OCI-LY3 (cell line): ENCODE results near the gene TRIM7.

Experiments
- CTCF ChIP-seq: fragments of 200-600, 300-600 bp; sonication (generic); IDR thresholded peaks from 2 replicates; pipeline ENCODE4 v1.5.1; 2014; ENCODE audit warnings: antibody characterized with exemption, low read length, low read depth
- EZH2phosphoT487 ChIP-seq: fragments of 200-600 bp; shearing (Covaris generic); IDR thresholded peaks from 2 replicates; pipeline ENCODE4 v1.6.1; 2018; ENCODE audit warnings: antibody characterized with exemption, mixed run types, low read depth

- TF ChIP-seq CTCF (peak; percentile 32), EZH2phosphoT487 (no peak)
Observed at GRCh38 chr5:181211208-181211607, 6.2 kb upstream of the TRIM7 start.
